ENCODE data around the gene CORO1A.

DNA sequence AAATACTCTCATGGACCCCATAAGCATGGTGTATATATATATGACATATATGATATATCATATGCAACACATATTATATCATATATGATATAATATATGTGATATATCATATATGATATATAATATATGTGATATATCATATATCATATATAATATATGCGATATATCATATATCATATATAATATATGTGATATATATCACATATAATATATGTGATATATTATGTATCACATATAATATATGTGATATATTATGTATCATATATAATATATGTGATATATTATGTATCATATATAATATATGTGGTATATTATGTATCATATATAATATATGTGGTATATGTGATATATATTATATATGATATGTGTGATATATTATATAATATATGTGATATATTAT, 38.5 kb upstream of the CORO1A start:
- TF ChIP-seq, protein P1, sequence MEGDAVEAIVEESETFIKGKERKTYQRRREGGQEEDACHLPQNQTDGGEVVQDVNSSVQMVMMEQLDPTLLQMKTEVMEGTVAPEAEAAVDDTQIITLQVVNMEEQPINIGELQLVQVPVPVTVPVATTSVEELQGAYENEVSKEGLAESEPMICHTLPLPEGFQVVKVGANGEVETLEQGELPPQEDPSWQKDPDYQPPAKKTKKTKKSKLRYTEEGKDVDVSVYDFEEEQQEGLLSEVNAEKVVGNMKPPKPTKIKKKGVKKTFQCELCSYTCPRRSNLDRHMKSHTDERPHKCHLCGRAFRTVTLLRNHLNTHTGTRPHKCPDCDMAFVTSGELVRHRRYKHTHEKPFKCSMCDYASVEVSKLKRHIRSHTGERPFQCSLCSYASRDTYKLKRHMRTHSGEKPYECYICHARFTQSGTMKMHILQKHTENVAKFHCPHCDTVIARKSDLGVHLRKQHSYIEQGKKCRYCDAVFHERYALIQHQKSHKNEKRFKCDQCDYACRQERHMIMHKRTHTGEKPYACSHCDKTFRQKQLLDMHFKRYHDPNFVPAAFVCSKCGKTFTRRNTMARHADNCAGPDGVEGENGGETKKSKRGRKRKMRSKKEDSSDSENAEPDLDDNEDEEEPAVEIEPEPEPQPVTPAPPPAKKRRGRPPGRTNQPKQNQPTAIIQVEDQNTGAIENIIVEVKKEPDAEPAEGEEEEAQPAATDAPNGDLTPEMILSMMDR (IDR thresholded peaks at IDR 0.05; ENCODE audit: low read length), result no peak
- TF ChIP-seq EZH2 (IDR thresholded peaks at IDR 0.05; ENCODE audit: borderline replicate concordance, low read length), result no peak
